Ovary (tissue), 9 donors: ENCODE data around the gene CA7. TPM values are rescaled to one million over a fixed set of nuclear protein-coding genes. Genes with fewer than 3 reads are reported as not detected.

Experiments used
- DNase-seq, 5 donors: peaks; one replicate each; pipeline ENCODE4 v3.0.0-alpha.2; 2019 to 2020
- H3K27ac ChIP-seq, 2 donors: fragments of 200-600 bp; one replicate each; pipeline versions ENCODE4 v1.5.1 to v1.8.0; 2019 to 2022
- H3K27me3 ChIP-seq: fragments of 200-600 bp; one replicate; pipeline ENCODE4 v1.8.0; 2022
- H3K36me3 ChIP-seq: fragments of 200-600 bp; sonication (generic); one replicate; pipeline ENCODE4 v1.5.1; 2019
- H3K4me1 ChIP-seq: one replicate; pipeline ENCODE4 v1.8.1; 2013; ENCODE audit warnings: mild to moderate bottlenecking, moderate library complexity; ENCODE audit not compliant: insufficient read depth
- H3K4me3 ChIP-seq: fragments of 200-600 bp; sonication (generic); one replicate; pipeline ENCODE4 v1.5.1; 2017
- H3K9me3 ChIP-seq, 2 donors: fragments of 200-600 bp in 1 of 2; sonication (generic) in 1 of 2; one replicate each; pipeline versions ENCODE4 v1.5.1 to v1.8.1; 2013 to 2019; ENCODE audit warnings: mild to moderate bottlenecking in 1 of 2, moderate library complexity in 1 of 2
- EP300 ChIP-seq: sonication (generic); formaldehyde crosslinking; IDR thresholded peaks from one replicate; pipeline ENCODE4 v1.6.1; 2017; ENCODE audit warnings: antibody characterized with exemption
- POLR2A ChIP-seq: fragments of 450-650 bp; IDR thresholded peaks from one replicate; pipeline ENCODE4 v1.6.1; 2017; ENCODE audit warnings: antibody characterized with exemption, mild to moderate bottlenecking, moderate library complexity
- WGBS, 3 donors: extraction: QIAGEN DNeasy Blood & Tissue Kit in 1 of 3; methylation state at CpG; one replicate each; pipeline versions ENCODE4 v1.1.5 to v1.1.7; 2013 to 2017; 5-methylcytosine and 5-hydroxymethylcytosine counted together
- intact Hi-C, 4 donors: fragments of 100-400 bp; cut with DNase I; formaldehyde crosslinking; loops; one replicate each; pipeline versions ENCODE4 v1.11.0 to v1.15.1; 2022 to 2023
- polyA plus RNA-seq, 2 donors: library from polyadenylated mRNA; stranded (reverse); fragments of 200-250 nt in 1 of 2; fragments of 350-450 nt in 1 of 2; fragmentation: Illumina TruSeq in 1 of 2; extraction: RNeasy Lipid Tissue Mini Kit (QIAGEN cat#74804) in 1 of 2; gene quantifications; one replicate each; pipeline ENCODE4 v1.2.3, GENCODE V29; 2013 to 2014
- total RNA-seq, 7 donors: library from RNA; depleted of rRNA in 2 of 7; stranded (reverse); fragments of >200 nt in 2 of 7; fragmentation: NEBNext Ultra II Directional in 3 of 7; extraction: Animal tissue kit (Norgen Biotek cat#: 25700) in 3 of 7; gene quantifications; one replicate each; pipeline versions ENCODE4 v1.1.0 to v1.2.4, GENCODE V29; 2016 to 2023
- TF ChIP-seq, protein P1 (sequence below), 3 donors: fragments of 450-650 bp in 2 of 3; fragments of 200-600 bp in 1 of 3; IDR thresholded peaks; one replicate each; pipeline versions ENCODE4 v1.5.1 to v1.8.0; 2016 to 2022; ENCODE audit warnings: antibody characterized with exemption in 3 of 3, mild to moderate bottlenecking in 1 of 3
- donor health status: DM: no; HTN: no; CAD: no; lungs with moderate emphysema.
- donor health status: DM: no; HTN: no; CAD: no.
- donor health status: Bipolar disorder and iron deficiency.
- donor health status: DM: yes; HTN: yes; CAD: no.
- donor health status: DM: no; HTN: no; CAD: no.
- donor health status: DM: yes; HTN: yes; CAD: no.

Gene CA7
- total and polyA plus RNA-seq, 9 donors = not detected

DNA sequence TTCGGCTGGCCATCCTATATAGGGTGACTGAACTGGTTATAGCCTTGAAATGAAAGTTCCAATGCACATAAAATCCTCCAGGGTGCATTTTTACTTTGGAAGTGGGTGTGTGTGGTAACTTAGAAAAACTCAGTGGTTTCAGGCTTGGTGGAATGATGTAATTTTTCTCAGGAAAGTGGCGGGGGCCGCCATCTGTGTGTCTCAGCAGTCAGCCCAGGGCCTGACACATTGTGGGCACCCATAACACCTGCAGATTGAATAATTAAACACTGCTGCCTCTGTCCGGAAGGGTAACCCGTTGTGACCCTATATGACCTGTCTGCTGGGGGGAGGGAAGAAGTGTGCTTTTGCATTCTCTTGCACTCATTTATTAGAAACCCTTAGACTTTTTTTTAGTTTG lies 33.9 kb downstream of the CA7 start:
- H3K9me3 ChIP-seq = no peaks in the 10 kb centered on the region
- TF ChIP-seq POLR2A = no peak
- TF ChIP-seq, protein P1, sequence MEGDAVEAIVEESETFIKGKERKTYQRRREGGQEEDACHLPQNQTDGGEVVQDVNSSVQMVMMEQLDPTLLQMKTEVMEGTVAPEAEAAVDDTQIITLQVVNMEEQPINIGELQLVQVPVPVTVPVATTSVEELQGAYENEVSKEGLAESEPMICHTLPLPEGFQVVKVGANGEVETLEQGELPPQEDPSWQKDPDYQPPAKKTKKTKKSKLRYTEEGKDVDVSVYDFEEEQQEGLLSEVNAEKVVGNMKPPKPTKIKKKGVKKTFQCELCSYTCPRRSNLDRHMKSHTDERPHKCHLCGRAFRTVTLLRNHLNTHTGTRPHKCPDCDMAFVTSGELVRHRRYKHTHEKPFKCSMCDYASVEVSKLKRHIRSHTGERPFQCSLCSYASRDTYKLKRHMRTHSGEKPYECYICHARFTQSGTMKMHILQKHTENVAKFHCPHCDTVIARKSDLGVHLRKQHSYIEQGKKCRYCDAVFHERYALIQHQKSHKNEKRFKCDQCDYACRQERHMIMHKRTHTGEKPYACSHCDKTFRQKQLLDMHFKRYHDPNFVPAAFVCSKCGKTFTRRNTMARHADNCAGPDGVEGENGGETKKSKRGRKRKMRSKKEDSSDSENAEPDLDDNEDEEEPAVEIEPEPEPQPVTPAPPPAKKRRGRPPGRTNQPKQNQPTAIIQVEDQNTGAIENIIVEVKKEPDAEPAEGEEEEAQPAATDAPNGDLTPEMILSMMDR (IDR thresholded peaks at IDR 0.05) = no peak
- no peak for TF ChIP-seq EP300
- intact Hi-C loops = no loop called here
- H3K4me3 ChIP-seq = no peak overlapping the region
- H3K27me3 ChIP-seq = no peaks in the 10 kb centered on the region
- DNase-seq = no peak
- no peak overlapping the region for H3K27ac ChIP-seq
- H3K4me1 ChIP-seq = peaks cover 4% of the 10 kb centered on the region
- WGBS, 3 donors = 69 to 75% (median 72%) methylated on average over 5 of the region's 5 CpGs
- no peaks in the 10 kb centered on the region for H3K36me3 ChIP-seq

DNA sequence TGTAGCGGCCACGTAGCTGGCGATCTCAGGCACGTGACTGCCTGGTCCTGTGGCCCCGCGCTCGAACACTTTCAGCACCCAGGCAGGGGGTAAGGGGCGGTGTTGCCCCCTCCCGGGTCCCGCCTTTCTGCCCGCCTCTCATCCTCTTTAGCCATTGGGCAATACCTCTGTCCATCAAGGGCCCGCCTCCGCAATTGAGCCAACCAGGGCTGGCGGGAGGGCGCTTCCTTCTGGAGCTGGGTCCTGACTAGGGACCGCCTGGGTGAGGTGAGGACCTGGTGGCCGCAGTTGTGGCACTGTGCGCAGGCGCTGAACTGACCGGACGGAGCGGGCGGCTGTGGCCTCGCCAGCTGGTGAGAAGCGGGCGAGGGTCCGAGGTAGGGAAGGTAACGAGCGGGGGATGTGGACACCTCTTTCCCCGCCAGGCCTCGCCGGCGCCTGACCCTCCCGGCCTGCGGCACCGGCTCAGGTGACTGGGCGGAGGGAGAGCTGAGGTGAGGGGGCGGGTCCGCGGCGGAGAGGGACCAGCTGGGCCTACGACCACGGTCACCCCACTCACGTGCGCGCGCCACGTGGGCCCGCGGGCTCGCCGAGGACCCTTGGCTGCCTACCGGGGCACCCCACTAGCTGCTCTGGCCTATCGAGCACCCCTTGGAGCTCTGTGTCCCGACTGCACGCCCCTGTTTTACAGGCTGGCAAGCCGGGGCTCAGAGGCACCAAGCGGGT lies 36.2 kb downstream of the CA7 start, which contains the start of gene PDP2:
Gene PDP2 (plus strand): TSS at position 228 of the 726 bp plus-strand sequence. CDS start 3,770 bp downstream, outside the sequence.
- no peaks in the 10 kb centered on the region for H3K36me3 ChIP-seq
- TF ChIP-seq POLR2A (peak; percentile 67), EP300 (no peak)
- TF ChIP-seq, protein P1 (IDR thresholded peaks at IDR 0.05) = peak in 1 of 3 donors; percentile 34
- WGBS, 3 donors = 1% methylated on average over 41 to 58 of the region's 58 CpGs
- peak within 1 kb of the TSS; percentile 62 for H3K4me3 ChIP-seq
- intact Hi-C loops = no loop called here
- H3K27ac ChIP-seq = peak within 1 kb of the TSS; percentile 46 to 77
- no peaks in the 10 kb centered on the region for H3K27me3 ChIP-seq
- peaks cover 3% of the 10 kb centered on the region for H3K4me1 ChIP-seq
- H3K9me3 ChIP-seq = no peaks in the 10 kb centered on the region
- DNase-seq = peak; percentile 94 to 96 (median 95)

DNA sequence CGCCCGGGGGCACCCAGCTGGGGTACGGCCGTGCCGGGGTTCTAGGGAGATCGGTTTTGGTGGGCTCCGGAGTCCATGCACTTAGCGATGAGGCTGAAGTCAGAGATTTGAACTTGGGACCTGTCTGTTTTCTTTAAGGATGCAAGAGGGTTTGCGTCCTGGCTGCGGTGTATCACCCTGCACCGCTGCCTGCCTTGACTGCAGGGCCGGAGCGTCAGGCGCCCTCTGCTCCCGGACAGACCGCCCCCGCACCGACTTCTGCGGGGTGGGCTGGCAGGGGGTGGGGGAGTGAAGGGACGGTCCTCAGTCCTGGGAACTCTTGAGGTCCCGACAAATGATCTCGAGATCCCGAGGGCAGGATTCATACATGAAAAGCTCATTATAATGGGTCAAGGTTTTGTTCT lies 36.8 kb downstream of the CA7 start:
- peak in 1 of 5 donors; percentile 41 for DNase-seq
- intact Hi-C loops = no loop called here
- Histone ChIP-seq H3K27me3 (no peaks in the 10 kb centered on the region), H3K36me3 (no peaks in the 10 kb centered on the region), H3K4me3 (peak overlapping the region; percentile 62), H3K4me1 (peaks cover 3% of the 10 kb centered on the region), H3K27ac (peak overlapping the region; percentile 46 to 77), H3K9me3 (no peaks in the 10 kb centered on the region)
- no peak for TF ChIP-seq POLR2A
- no peak for TF ChIP-seq EP300
- TF ChIP-seq, protein P1 (IDR thresholded peaks at IDR 0.05) = no peak
- WGBS, 3 donors = 1 to 3% (median 2%) methylated on average over 21 to 23 of the region's 23 CpGs

DNA sequence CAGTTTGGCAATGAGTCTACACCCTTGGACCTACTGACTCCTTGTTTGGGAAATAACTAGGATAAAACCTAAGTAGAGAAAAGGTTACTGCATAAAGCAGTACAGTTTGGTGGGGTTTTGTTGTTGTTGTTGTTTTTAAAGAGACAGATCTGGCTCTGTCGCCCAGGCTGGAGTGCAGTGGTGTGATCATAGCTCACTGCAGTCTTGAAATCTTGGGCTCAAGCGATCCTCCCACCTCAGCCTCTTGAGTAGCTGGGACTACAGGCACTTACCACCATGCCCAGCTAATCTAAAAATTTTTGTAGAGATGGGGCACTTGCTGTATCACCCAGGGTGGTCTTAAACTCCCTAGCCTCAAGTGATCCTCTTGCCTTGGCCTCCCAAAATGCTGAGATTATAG lies 37.3 kb downstream of the CA7 start:
- no peak for DNase-seq
- Histone ChIP-seq H3K4me1 (peaks cover 3% of the 10 kb centered on the region), H3K27me3 (no peaks in the 10 kb centered on the region), H3K9me3 (no peaks in the 10 kb centered on the region), H3K4me3 (peak overlapping the region; percentile 62), H3K27ac (peak overlapping the region; percentile 46 to 77), H3K36me3 (no peaks in the 10 kb centered on the region)
- intact Hi-C loops = no loop called here
- TF ChIP-seq, protein P1 (IDR thresholded peaks at IDR 0.05) = no peak
- TF ChIP-seq EP300 (no peak), POLR2A (no peak)
- WGBS, 3 donors = 46 to 53% (median 50%) methylated on average over 2 of the region's 2 CpGs
